ENCODE results near the gene SOHLH2.

SOHLH2 gene
- long read RNA-seq, partial matches to known transcripts: 0 of 2 reads
- long read RNA-seq, other reads (novel, unspliced or antisense): 2 of 2 reads

GRCh38 chr13:36214163-36214921 lies at the start of gene SOHLH2:
TSS of gene SOHLH2 (minus strand) at chr13:36214556. CDS start at chr13:36214526, 30 bp downstream.
- no peak within 1 kb of the TSS for H3K4me3 ChIP-seq (replicated peaks; ENCODE audit: insufficient read depth, low read length)
- DNase-seq (ENCODE audit: low read depth in 1 of 2, low spot score in 1 of 2): no peak
- no peaks in the 10 kb centered on the region for H3K27me3 ChIP-seq (ENCODE audit: insufficient read depth, poor library complexity, severe bottlenecking)
- TF ChIP-seq SPI1 (IDR thresholded peaks at IDR 0.05; ENCODE audit: borderline replicate concordance, low read depth): no peak
- TF ChIP-seq CTCF (IDR thresholded peaks at IDR 0.05; ENCODE audit: insufficient read depth, low read length): no peak
- TF ChIP-seq REST (IDR thresholded peaks at IDR 0.05; ENCODE audit: insufficient replicate concordance, low read depth): no peak
- TF ChIP-seq POLR2AphosphoS5 (IDR thresholded peaks at IDR 0.05; ENCODE audit: low read depth): no peak
- no peak for TF ChIP-seq GABPA (IDR thresholded peaks at IDR 0.05; ENCODE audit: low read depth)
- no peak within 1 kb of the TSS for H3K27ac ChIP-seq (replicated peaks)

GRCh38 chr13:36261976-36262375 lies 47.6 kb upstream of the SOHLH2 start:
- DNase-seq (ENCODE audit: low read depth in 1 of 2, low spot score in 1 of 2): no peak
- Histone ChIP-seq H3K4me3 (replicated peaks; ENCODE audit: insufficient read depth, low read length) (no peak overlapping the region), H3K27me3 (ENCODE audit: insufficient read depth, poor library complexity, severe bottlenecking) (no peaks in the 10 kb centered on the region), H3K27ac (replicated peaks) (no peak overlapping the region)
- TF ChIP-seq GABPA (IDR thresholded peaks at IDR 0.05; ENCODE audit: low read depth): no peak
- TF ChIP-seq REST (IDR thresholded peaks at IDR 0.05; ENCODE audit: insufficient replicate concordance, low read depth): no peak
- TF ChIP-seq CTCF (IDR thresholded peaks at IDR 0.05; ENCODE audit: insufficient read depth, low read length): no peak
- TF ChIP-seq SPI1 (IDR thresholded peaks at IDR 0.05; ENCODE audit: borderline replicate concordance, low read depth): no peak
- TF ChIP-seq POLR2AphosphoS5 (IDR thresholded peaks at IDR 0.05; ENCODE audit: low read depth): no peak

- Histone ChIP-seq H3K4me3 (replicated peaks; ENCODE audit: insufficient read depth, low read length) (no peak overlapping the region), H3K27ac (replicated peaks) (no peak overlapping the region), H3K27me3 (ENCODE audit: insufficient read depth, poor library complexity, severe bottlenecking) (no peaks in the 10 kb centered on the region)
- TF ChIP-seq CTCF (IDR thresholded peaks at IDR 0.05; ENCODE audit: insufficient read depth, low read length): no peak
- no peak for TF ChIP-seq POLR2AphosphoS5 (IDR thresholded peaks at IDR 0.05; ENCODE audit: low read depth)
- no peak for TF ChIP-seq SPI1 (IDR thresholded peaks at IDR 0.05; ENCODE audit: borderline replicate concordance, low read depth)
- TF ChIP-seq GABPA (IDR thresholded peaks at IDR 0.05; ENCODE audit: low read depth): no peak
- no peak for TF ChIP-seq REST (IDR thresholded peaks at IDR 0.05; ENCODE audit: insufficient replicate concordance, low read depth)
- no peak for DNase-seq (ENCODE audit: low read depth in 1 of 2, low spot score in 1 of 2)
These were observed 46.7 kb upstream of the SOHLH2 start for GRCh38 chr13:36261011-36261410.
